Hepatocyte (in vitro differentiated cells): ENCODE measurements around the gene PRDM11. TPM values are rescaled to one million over a fixed set of nuclear protein-coding genes. Genes with fewer than 3 reads are reported as not detected.

Experiments used
- DNase-seq: peaks from one replicate; pipeline ENCODE4 v3.0.0-alpha.2; 2016; ENCODE audit warnings: low spot score
- H2AFZ ChIP-seq: fragments of 200-600 bp; sonication (generic); 2 replicates; pipeline ENCODE4 v1.6.0; 2016; ENCODE audit warnings: antibody characterized with exemption, mild to moderate bottlenecking
- H3K27ac ChIP-seq: fragments of 200-600 bp; sonication (generic); 2 replicates; pipeline ENCODE4 v1.5.1; 2016; ENCODE audit warnings: mild to moderate bottlenecking
- H3K27me3 ChIP-seq: fragments of 200-600 bp; sonication (generic); 2 replicates; pipeline ENCODE4 v1.6.1; 2016
- H3K36me3 ChIP-seq: fragments of 200-600 bp; sonication (generic); replicated peaks from 2 replicates; pipeline ENCODE4 v1.5.1; 2016; ENCODE audit warnings: low read depth; ENCODE audit not compliant: insufficient read depth
- H3K4me1 ChIP-seq: fragments of 200-600 bp; sonication (generic); 2 replicates; pipeline ENCODE4 v1.5.1; 2016; ENCODE audit warnings: mild to moderate bottlenecking, moderate library complexity; ENCODE audit not compliant: insufficient read depth
- H3K4me2 ChIP-seq: fragments of 200-600 bp; sonication (generic); 2 replicates; pipeline ENCODE4 v1.6.0; 2016
- H3K4me3 ChIP-seq: fragments of 200-600 bp; sonication (generic); 2 replicates; pipeline ENCODE4 v1.5.1; 2016; ENCODE audit warnings: mild to moderate bottlenecking
- H3K79me2 ChIP-seq: fragments of 200-600 bp; sonication (generic); 2 replicates; pipeline ENCODE4 v1.6.0; 2017; ENCODE audit warnings: mild to moderate bottlenecking
- H3K9me2 ChIP-seq: fragments of 200-600 bp; sonication (generic); replicated peaks from 2 replicates; pipeline ENCODE4 v1.6.0; 2017; ENCODE audit warnings: mild to moderate bottlenecking; ENCODE audit not compliant: insufficient read depth
- H3K9me3 ChIP-seq: fragments of 200-600 bp; sonication (generic); 2 replicates; pipeline ENCODE4 v1.5.1; 2016; ENCODE audit warnings: low read depth, mild to moderate bottlenecking
- H4K20me1 ChIP-seq: fragments of 200-600 bp; sonication (generic); 2 replicates; pipeline ENCODE4 v1.6.0; 2016; ENCODE audit warnings: mild to moderate bottlenecking; ENCODE audit not compliant: insufficient read depth, poor library complexity, severe bottlenecking
- CTCF ChIP-seq: fragments of 200-600 bp; sonication (generic); IDR thresholded peaks from 2 replicates; pipeline ENCODE4 v1.5.1; 2016; ENCODE audit warnings: antibody characterized with exemption, mild to moderate bottlenecking; ENCODE audit not compliant: poor library complexity
- EZH2 ChIP-seq: fragments of 200-600 bp; sonication (generic); IDR thresholded peaks from 2 replicates; pipeline ENCODE4 v1.6.1; 2016; ENCODE audit warnings: antibody characterized with exemption, mild to moderate bottlenecking, borderline replicate concordance
- EZH2phosphoT487 ChIP-seq: fragments of 200-600 bp; sonication (generic); IDR thresholded peaks from one replicate; pipeline ENCODE4 v1.6.1; 2018; ENCODE audit warnings: antibody characterized with exemption, mild to moderate bottlenecking, low read depth, moderate library complexity; ENCODE audit not compliant: unreplicated experiment, severe bottlenecking
- WGBS: methylation state at CpG from one replicate; pipeline ENCODE4 v1.1.6; 2016; ENCODE audit warnings: low lambda C conversion rate; ENCODE audit errors: missing lambda C conversion rate; 5-methylcytosine and 5-hydroxymethylcytosine counted together
- polyA plus RNA-seq: library from polyadenylated mRNA; unstranded; fragments of >200 nt; fragmentation: Nextera tagmentation; extraction: Ambion mirVana; gene quantifications from 2 replicates; pipeline ENCODE4 v1.2.1, GENCODE V29; 2016
- total RNA-seq: library from RNA; depleted of rRNA; stranded (reverse); fragments of >200 nt; gene quantifications from 2 replicates; pipeline ENCODE4 v1.2.3, GENCODE V29; 2014

Gene PRDM11
- total and polyA plus RNA-seq, 2 experiments from 2014 or later: 11.2 to 15.0 TPM

GRCh38 chr11:45147891-45148675 is 1.6 kb downstream of the PRDM11 start:
- Histone ChIP-seq H3K27me3 (no peaks in the 10 kb centered on the region), H3K36me3 (no peaks in the 10 kb centered on the region), H3K9me3 (no peaks in the 10 kb centered on the region), H4K20me1 (peaks cover 10% of the 10 kb centered on the region), H3K9me2 (no peaks in the 10 kb centered on the region), H3K4me3 (peak overlapping the region; percentile 98), H3K79me2 (peaks cover 59% of the 10 kb centered on the region), H3K4me1 (peaks cover 21% of the 10 kb centered on the region), H2AFZ (peak overlapping the region; percentile 77), H3K4me2 (peak overlapping the region; percentile 95), H3K27ac (peak overlapping the region; percentile 99)
- WGBS: 83% methylated on average over 12 of the region's 12 CpGs
- no peak for TF ChIP-seq CTCF
- no peak for TF ChIP-seq EZH2
- no peak for DNase-seq

GRCh38 chr11:45149483-45150056 is 3.1 kb downstream of the PRDM11 start:
- Histone ChIP-seq H3K79me2 (peaks cover 74% of the 10 kb centered on the region), H4K20me1 (peaks cover 10% of the 10 kb centered on the region), H3K4me3 (no peak overlapping the region), H3K9me3 (no peaks in the 10 kb centered on the region), H3K4me2 (no peak overlapping the region), H3K4me1 (peaks cover 21% of the 10 kb centered on the region), H3K9me2 (no peaks in the 10 kb centered on the region), H3K27ac (no peak overlapping the region), H3K27me3 (no peaks in the 10 kb centered on the region), H3K36me3 (no peaks in the 10 kb centered on the region), H2AFZ (no peak overlapping the region)
- TF ChIP-seq EZH2 (no peak), CTCF (no peak), EZH2phosphoT487 (no peak)
- DNase-seq: no peak
- 98% methylated on average over 8 of the region's 8 CpGs for WGBS

- no peak overlapping the region for H3K4me2 ChIP-seq
- WGBS: 93% methylated on average over 2 of the region's 2 CpGs
- H3K9me3 ChIP-seq: no peaks in the 10 kb centered on the region
- no peak overlapping the region for H3K27ac ChIP-seq
- H3K4me1 ChIP-seq: peaks cover 24% of the 10 kb centered on the region
- H2AFZ ChIP-seq: no peak overlapping the region
- peaks cover 81% of the 10 kb centered on the region for H3K79me2 ChIP-seq
- TF ChIP-seq CTCF (no peak), EZH2phosphoT487 (no peak), EZH2 (no peak)
- no peaks in the 10 kb centered on the region for H3K9me2 ChIP-seq
- H4K20me1 ChIP-seq: peaks cover 10% of the 10 kb centered on the region
- no peaks in the 10 kb centered on the region for H3K27me3 ChIP-seq
- H3K36me3 ChIP-seq: no peaks in the 10 kb centered on the region
- no peak overlapping the region for H3K4me3 ChIP-seq
- no peak for DNase-seq
Observed at GRCh38 chr11:45150301-45150700, 3.9 kb downstream of the PRDM11 start.
